ENCODE data around the gene ROPN1B.

The ROPN1B gene

GRCh38 chr3:126028096-126028495 lies 59.1 kb downstream of the ROPN1B start:
- no peak for ATAC-seq

GRCh38 chr3:126029241-126029640 lies 60.3 kb downstream of the ROPN1B start:
- DNase-seq, result no peak
- ATAC-seq, result no peak

More at GRCh38 chr3:126028096-126028495, 59.1 kb downstream of the ROPN1B start:
- no peak for DNase-seq

- no peak for ATAC-seq
- no peak for DNase-seq
Measured at GRCh38 chr3:126030455-126030854, 61.5 kb downstream of the ROPN1B start.

GRCh38 chr3:126031981-126032471 lies 63.0 kb downstream of the ROPN1B start:
- ATAC-seq, result no peak
- no peak for DNase-seq

Measured in stimulated activated naive CD8-positive, alpha-beta T cell treated with anti-CD3 and anti-CD28 coated beads, Interleukin-15, Interleukin-2, amounts not matched to agents 100 U/mL and 50 U/mL, for 24 hours (primary cell).